Panc1 (cell line): ENCODE data around the gene CMTM7. TPM values are rescaled to one million over a fixed set of nuclear protein-coding genes. Genes with fewer than 3 reads are reported as not detected.

Experiments used
- ATAC-seq: fragments of 200-7000 bp; cut with Tn5 transposase; 2 replicates; pipeline ENCODE4 v1.9.1; 2020; ENCODE audit warnings: mild to moderate bottlenecking, moderate library complexity
- BruUV-seq: library from RNA; stranded (reverse); fragments of 400-500 nt; replicated peaks from 2 replicates; lab custom pipeline; 2021; lab: Mats Ljungman, UMichigan
- CTCF ChIA-PET: fragments of 300-600 bp; sonication (Branson Sonifier 250); formaldehyde crosslinking; loops from one replicate; lab custom pipeline; 2022; ENCODE audit warnings: antibody characterized with exemption; lab: Charles Lee
- POLR2A ChIA-PET: fragments of 300-600 bp; sonication (Branson Sonifier 250); formaldehyde crosslinking; loops from one replicate; lab custom pipeline; 2022; ENCODE audit warnings: antibody characterized with exemption; lab: Charles Lee
- DNase-seq: peaks from one replicate; pipeline ENCODE4 v3.0.0-alpha.2; 2010; ENCODE audit warnings: low read depth, low spot score
- H3K27ac ChIP-seq: 2 replicates; pipeline ENCODE4 v1.5.1; 2011; ENCODE audit warnings: mild to moderate bottlenecking, low read length, inconsistent platforms
- H3K27me3 ChIP-seq: fragments of 200-500 bp; sonication (Bioruptor generic); 2 replicates; pipeline ENCODE4 v1.6.0; 2014; ENCODE audit warnings: low read length, inconsistent platforms; ENCODE audit not compliant: control insufficient read depth, insufficient read depth
- H3K36me3 ChIP-seq: fragments of 200-500 bp; sonication (Bioruptor generic); 2 replicates; pipeline ENCODE4 v1.5.1; 2014; ENCODE audit warnings: inconsistent platforms, mild to moderate bottlenecking, low read length, moderate library complexity; ENCODE audit not compliant: control insufficient read depth, insufficient read depth
- H3K4me1 ChIP-seq: 2 replicates; pipeline ENCODE4 v1.5.1; 2011; ENCODE audit warnings: inconsistent platforms, mild to moderate bottlenecking, low read length, moderate library complexity; ENCODE audit not compliant: control insufficient read depth, insufficient read depth
- H3K4me3 ChIP-seq, 2 experiments: 2 replicates each; pipeline ENCODE4 v1.5.1; 2011 to 2012; ENCODE audit warnings: low read depth in 2 of 2, low read length in 2 of 2, mild to moderate bottlenecking in 2 of 2, inconsistent platforms in 1 of 2, moderate library complexity in 1 of 2
- H3K9me3 ChIP-seq: fragments of 200-500 bp; sonication (Bioruptor generic); 2 replicates; pipeline ENCODE4 v1.5.1; 2014; ENCODE audit warnings: low read depth, mild to moderate bottlenecking, inconsistent platforms, low read length, moderate library complexity; ENCODE audit not compliant: control insufficient read depth, insufficient read depth
- POLR2AphosphoS5 ChIP-seq: IDR thresholded peaks from 2 replicates; pipeline ENCODE4 v1.6.1; 2012; ENCODE audit warnings: mild to moderate bottlenecking, low read depth, low read length, moderate library complexity
- SIN3A ChIP-seq: IDR thresholded peaks from 2 replicates; pipeline ENCODE4 v1.6.1; 2012; ENCODE audit warnings: low read depth, mild to moderate bottlenecking, low read length, moderate library complexity, borderline replicate concordance; ENCODE audit not compliant: insufficient read depth
- TCF7L2 ChIP-seq: IDR thresholded peaks from 2 replicates; pipeline ENCODE4 v1.6.1; 2011; ENCODE audit warnings: mild to moderate bottlenecking, low read depth, low read length, inconsistent platforms
- in situ Hi-C: cut with HindIII; loops from 2 replicates; pipeline ENCODE4 v1.10.0; 2016; ENCODE audit warnings: low sequenced_read_pairs, low pct_unique_long_range_greater_than_20kb
- intact Hi-C: fragments of 100-400 bp; cut with micrococcal nuclease; formaldehyde crosslinking; loops from one replicate; pipeline ENCODE4 v1.10.0; 2022; ENCODE audit not compliant: unreplicated experiment
- total RNA-seq: library from RNA; stranded (reverse); gene quantifications from one replicate; pipeline ENCODE4 v1.2.1, GENCODE V29; 2021; ENCODE audit not compliant: unreplicated experiment
- TF ChIP-seq, protein P1 (sequence below): fragments of 450-650 bp; IDR thresholded peaks from 2 replicates; pipeline ENCODE4 v1.5.1; 2017; ENCODE audit warnings: mild to moderate bottlenecking
- TF ChIP-seq, protein P2 (sequence below), 2 experiments: IDR thresholded peaks; 2 replicates each; pipeline ENCODE4 v1.6.1; 2011 to 2012; ENCODE audit warnings: low read depth in 2 of 2, control low read depth in 1 of 2, low read length in 1 of 2, mild to moderate bottlenecking in 1 of 2, moderate library complexity in 1 of 2; ENCODE audit not compliant: insufficient read depth in 1 of 2

Gene CMTM7
- total RNA-seq, 1 experiment from 2014 or later = 43.5 TPM

- peaks cover 8% of the 10 kb centered on the region; the same call in 1 of the 2 replicates for H3K36me3 ChIP-seq
- CTCF ChIA-PET = no interaction called here
- in situ Hi-C loops (no loop called here), intact Hi-C loops (no loop called here)
- ATAC-seq (no peak), DNase-seq (no peak)
- POLR2A ChIA-PET = no interaction called here
- no peak overlapping the region for H3K27ac ChIP-seq
- peaks cover 6% of the 10 kb centered on the region; the same call in 1 of the 2 replicates for H3K4me1 ChIP-seq
- BruUV-seq = no TSS peak
- no peaks in the 10 kb centered on the region for H3K27me3 ChIP-seq
- H3K9me3 ChIP-seq = no peaks in the 10 kb centered on the region
- TF ChIP-seq, protein P1, sequence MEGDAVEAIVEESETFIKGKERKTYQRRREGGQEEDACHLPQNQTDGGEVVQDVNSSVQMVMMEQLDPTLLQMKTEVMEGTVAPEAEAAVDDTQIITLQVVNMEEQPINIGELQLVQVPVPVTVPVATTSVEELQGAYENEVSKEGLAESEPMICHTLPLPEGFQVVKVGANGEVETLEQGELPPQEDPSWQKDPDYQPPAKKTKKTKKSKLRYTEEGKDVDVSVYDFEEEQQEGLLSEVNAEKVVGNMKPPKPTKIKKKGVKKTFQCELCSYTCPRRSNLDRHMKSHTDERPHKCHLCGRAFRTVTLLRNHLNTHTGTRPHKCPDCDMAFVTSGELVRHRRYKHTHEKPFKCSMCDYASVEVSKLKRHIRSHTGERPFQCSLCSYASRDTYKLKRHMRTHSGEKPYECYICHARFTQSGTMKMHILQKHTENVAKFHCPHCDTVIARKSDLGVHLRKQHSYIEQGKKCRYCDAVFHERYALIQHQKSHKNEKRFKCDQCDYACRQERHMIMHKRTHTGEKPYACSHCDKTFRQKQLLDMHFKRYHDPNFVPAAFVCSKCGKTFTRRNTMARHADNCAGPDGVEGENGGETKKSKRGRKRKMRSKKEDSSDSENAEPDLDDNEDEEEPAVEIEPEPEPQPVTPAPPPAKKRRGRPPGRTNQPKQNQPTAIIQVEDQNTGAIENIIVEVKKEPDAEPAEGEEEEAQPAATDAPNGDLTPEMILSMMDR = no peak
- TF ChIP-seq TCF7L2 (no peak), SIN3A (no peak), POLR2AphosphoS5 (no peak)
- TF ChIP-seq, protein P2, sequence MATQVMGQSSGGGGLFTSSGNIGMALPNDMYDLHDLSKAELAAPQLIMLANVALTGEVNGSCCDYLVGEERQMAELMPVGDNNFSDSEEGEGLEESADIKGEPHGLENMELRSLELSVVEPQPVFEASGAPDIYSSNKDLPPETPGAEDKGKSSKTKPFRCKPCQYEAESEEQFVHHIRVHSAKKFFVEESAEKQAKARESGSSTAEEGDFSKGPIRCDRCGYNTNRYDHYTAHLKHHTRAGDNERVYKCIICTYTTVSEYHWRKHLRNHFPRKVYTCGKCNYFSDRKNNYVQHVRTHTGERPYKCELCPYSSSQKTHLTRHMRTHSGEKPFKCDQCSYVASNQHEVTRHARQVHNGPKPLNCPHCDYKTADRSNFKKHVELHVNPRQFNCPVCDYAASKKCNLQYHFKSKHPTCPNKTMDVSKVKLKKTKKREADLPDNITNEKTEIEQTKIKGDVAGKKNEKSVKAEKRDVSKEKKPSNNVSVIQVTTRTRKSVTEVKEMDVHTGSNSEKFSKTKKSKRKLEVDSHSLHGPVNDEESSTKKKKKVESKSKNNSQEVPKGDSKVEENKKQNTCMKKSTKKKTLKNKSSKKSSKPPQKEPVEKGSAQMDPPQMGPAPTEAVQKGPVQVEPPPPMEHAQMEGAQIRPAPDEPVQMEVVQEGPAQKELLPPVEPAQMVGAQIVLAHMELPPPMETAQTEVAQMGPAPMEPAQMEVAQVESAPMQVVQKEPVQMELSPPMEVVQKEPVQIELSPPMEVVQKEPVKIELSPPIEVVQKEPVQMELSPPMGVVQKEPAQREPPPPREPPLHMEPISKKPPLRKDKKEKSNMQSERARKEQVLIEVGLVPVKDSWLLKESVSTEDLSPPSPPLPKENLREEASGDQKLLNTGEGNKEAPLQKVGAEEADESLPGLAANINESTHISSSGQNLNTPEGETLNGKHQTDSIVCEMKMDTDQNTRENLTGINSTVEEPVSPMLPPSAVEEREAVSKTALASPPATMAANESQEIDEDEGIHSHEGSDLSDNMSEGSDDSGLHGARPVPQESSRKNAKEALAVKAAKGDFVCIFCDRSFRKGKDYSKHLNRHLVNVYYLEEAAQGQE (IDR thresholded peaks at IDR 0.05; ENCODE audit: insufficient read depth in 1 of 2, low read depth in 2 of 2, low read length in 1 of 2) = no peak
- H3K4me3 ChIP-seq = no peak overlapping the region
Observed at GRCh38 chr3:32488474-32489008, 96.9 kb downstream of the CMTM7 start.

DNA sequence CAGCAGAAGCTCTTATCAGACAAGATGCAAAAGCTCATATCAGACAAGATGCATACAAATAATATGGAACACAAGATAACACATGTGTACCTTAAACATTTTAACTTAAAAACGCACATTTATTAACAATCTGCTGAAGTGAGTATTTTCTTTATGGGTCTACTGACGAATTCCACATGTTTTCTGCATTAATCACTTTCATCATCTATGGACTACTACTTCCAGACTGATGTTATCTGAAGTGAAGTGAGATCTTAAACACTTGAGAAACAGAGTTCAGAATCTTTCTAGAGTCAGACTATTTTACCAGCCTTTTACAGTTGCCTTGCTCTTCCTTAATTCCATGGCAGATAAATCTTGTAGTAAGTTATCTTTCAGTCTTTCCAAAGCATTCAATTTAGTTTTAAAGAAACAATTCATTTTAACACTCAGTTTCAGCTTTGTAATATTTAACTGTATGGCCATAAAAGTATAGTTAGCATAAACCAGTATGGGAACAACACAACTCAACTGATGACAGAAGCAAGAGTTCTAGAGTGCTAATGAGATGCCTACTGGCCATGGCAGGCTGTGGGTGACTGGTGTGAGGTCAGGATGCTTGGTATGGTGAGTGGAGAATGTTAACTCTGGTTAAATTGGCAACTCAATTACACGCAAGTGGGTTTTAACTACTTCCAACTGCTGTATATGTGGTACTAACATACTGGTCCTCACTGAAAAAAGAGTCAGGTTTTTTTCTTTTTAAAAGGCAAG lies 101.2 kb downstream of the CMTM7 start:
- DNase-seq = no peak
- CTCF ChIA-PET = no interaction called here
- no peak overlapping the region for H3K4me3 ChIP-seq
- in situ Hi-C loops = no loop called here
- H3K36me3 ChIP-seq = peaks cover 2% of the 10 kb centered on the region; the same call in 1 of the 2 replicates
- H3K4me1 ChIP-seq = peaks cover 11% of the 10 kb centered on the region; the same call in 1 of the 2 replicates
- no peaks in the 10 kb centered on the region for H3K27me3 ChIP-seq
- H3K27ac ChIP-seq = no peak overlapping the region
- no peaks in the 10 kb centered on the region for H3K9me3 ChIP-seq
- intact Hi-C loops = no loop called here
- TF ChIP-seq TCF7L2 (no peak), POLR2AphosphoS5 (no peak), SIN3A (no peak)
- TF ChIP-seq, protein P1 = no peak
- TF ChIP-seq, protein P2 (IDR thresholded peaks at IDR 0.05; ENCODE audit: insufficient read depth in 1 of 2, low read depth in 2 of 2, low read length in 1 of 2) = no peak
- ATAC-seq = no peak
- BruUV-seq = no TSS peak
- POLR2A ChIA-PET = no interaction called here
